NCI-H1694 (cell line): ENCODE data around the gene CFAP69.
"Not testable (repeated sequence)": the region's sequence is repeated elsewhere in the genome, so short reads cannot be mapped to it uniquely, and the experiment has no call there.

Experiments used
- DNase-seq: peaks from one replicate; lab custom pipeline; 2025; lab: John Stamatoyannopoulos, UW

The CFAP69 gene

DNA sequence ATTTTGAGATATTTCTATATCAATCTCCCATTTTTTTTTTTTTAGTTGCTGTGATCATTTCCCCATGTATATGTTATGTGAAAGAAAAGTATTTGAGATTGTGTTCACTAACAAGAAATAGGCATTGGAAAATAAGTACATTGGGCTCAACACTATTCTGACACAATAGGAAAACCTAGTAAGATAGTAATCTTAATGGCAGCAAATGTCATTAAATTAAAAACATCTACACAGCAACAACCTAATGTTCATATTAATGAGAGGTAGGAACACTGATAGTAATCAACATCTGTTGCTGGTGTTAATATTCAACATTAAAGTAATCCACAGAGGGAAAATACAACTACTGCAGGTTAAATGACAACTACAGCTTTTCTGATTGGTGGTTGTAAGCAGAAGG is 100.0 kb downstream of the CFAP69 start:
- no peak for DNase-seq

DNA sequence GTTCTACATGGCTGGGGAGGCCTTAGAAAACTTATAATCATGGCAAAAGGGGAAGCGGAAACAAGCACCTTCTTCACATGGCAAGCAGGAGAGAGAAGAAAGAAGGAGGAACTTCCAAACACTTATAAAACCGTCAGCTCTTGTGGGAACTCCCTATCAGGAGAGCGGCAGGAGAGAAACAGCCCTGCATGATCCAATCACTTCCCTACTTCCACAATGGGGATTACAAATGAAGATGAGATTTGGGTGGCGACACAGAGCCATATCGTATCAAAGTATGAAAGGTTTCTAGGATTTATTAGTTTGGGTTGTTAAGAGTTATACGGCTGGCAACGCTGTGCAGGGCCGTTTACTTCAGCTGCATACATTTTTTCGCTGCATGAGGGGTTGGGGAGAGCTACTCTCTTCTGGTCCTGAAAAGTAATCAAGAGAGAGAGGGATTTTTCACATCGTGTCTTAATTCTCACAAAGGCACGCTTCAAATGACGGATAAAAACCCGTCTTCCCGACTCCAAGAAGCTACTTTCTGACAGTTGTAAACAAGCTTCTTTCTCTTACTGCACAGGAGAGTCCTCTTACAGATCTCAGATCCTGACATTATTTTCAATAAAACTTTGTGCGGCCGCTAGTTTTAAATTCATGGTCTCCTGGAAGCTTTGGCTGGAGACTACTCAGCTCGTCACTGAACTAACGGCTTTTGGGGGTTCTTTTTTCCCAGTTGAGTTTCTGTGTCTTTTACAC is 100.8 kb downstream of the CFAP69 start:
- no peak for DNase-seq

- DNase-seq = peak; percentile 94
Observed at GRCh38 chr7:90346336-90347125, 101.6 kb downstream of the CFAP69 start, which contains the start of gene GTPBP10. TSS of gene GTPBP10 (plus strand) at chr7:90346716. CDS start at chr7:90346742, 26 bp downstream.

- no peak for DNase-seq
Observed at GRCh38 chr7:90347759-90348158, 102.8 kb downstream of the CFAP69 start.

GRCh38 chr7:90349305-90349704 is 104.3 kb downstream of the CFAP69 start:
- DNase-seq = no peak

GRCh38 chr7:90350032-90350431 is 105.1 kb downstream of the CFAP69 start:
- DNase-seq = not testable (repeated sequence)

DNA sequence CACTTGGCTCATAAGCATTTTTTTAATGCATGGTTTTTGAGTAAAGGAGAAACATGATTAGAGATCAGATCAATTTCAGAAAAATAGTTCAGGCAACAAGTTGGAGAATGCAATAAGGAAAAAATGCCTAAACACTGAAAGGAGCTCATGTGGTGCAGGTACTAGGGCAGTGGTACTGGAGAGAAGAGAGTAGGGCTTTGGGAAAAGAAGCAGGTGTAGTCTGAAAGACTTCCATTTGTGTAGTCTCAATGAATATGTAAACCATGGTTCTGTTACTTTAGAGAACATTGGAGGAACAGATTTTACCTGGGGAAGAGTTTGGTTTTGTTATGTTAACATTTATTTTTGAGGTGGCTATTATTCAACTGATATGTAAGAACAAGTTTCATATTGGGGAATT is 107.0 kb downstream of the CFAP69 start:
- no peak for DNase-seq
